Keratinocyte (primary cell): Measurements from ENCODE around the gene ASIC2. TPM values are rescaled to one million over a fixed set of nuclear protein-coding genes. Genes with fewer than 3 reads are reported as not detected.

Experiments used
- DNase-seq: peaks from one replicate; pipeline ENCODE4 v3.0.0-alpha.2; 2011; ENCODE audit warnings: low read depth, missing footprints, low spot score
- FAIRE-seq: peaks from 2 replicates; lab custom pipeline; 2011; peaks lifted over from hg19 to GRCh38; lab: Jason Lieb, UNC
- H2AFZ ChIP-seq: 2 replicates; pipeline ENCODE4 v1.6.0; 2012; ENCODE audit warnings: low read length, control low read depth, inconsistent platforms; ENCODE audit not compliant: control insufficient read depth
- H3K27ac ChIP-seq: 2 replicates; pipeline ENCODE4 v1.5.1; 2011; ENCODE audit warnings: low read length; ENCODE audit not compliant: control insufficient read depth, insufficient read depth
- H3K27me3 ChIP-seq: 3 replicates; pipeline ENCODE4 v1.6.0; 2011; ENCODE audit warnings: low read length; ENCODE audit not compliant: control insufficient read depth, insufficient read depth; ENCODE audit errors: extremely low read depth
- H3K36me3 ChIP-seq, 2 experiments: 2 replicates in 1 of 2; 3 replicates in 1 of 2; pipeline ENCODE4 v1.5.1; 2011; ENCODE audit warnings: low read length in 2 of 2, mild to moderate bottlenecking in 1 of 2; ENCODE audit not compliant: control insufficient read depth in 2 of 2, insufficient read depth in 2 of 2; ENCODE audit errors: extremely low read depth in 1 of 2
- H3K4me1 ChIP-seq: 3 replicates; pipeline ENCODE4 v1.5.1; 2011; ENCODE audit warnings: low read length; ENCODE audit not compliant: control insufficient read depth, insufficient read depth; ENCODE audit errors: extremely low read depth
- H3K4me2 ChIP-seq: 3 replicates; pipeline ENCODE4 v1.6.0; 2011; ENCODE audit warnings: low read depth, low read length; ENCODE audit not compliant: control insufficient read depth, insufficient read depth; ENCODE audit errors: extremely low read depth
- H3K4me3 ChIP-seq, 3 experiments: fragments of 200-600 bp in 1 of 3; sonication (generic) in 1 of 3; 2 replicates in 2 of 3; 3 replicates in 1 of 3; pipeline ENCODE4 v1.5.1; 2011 to 2016; ENCODE audit warnings: low read length in 3 of 3, mild to moderate bottlenecking in 3 of 3, control low read depth in 2 of 3, inconsistent platforms in 1 of 3, low read depth in 1 of 3, mixed read lengths in 1 of 3, mixed run types in 1 of 3, moderate library complexity in 1 of 3; ENCODE audit not compliant: control insufficient read depth in 2 of 3, insufficient read depth in 2 of 3; ENCODE audit errors: extremely low read depth in 1 of 3
- H3K79me2 ChIP-seq: 2 replicates; pipeline ENCODE4 v1.6.0; 2012; ENCODE audit warnings: low read length; ENCODE audit not compliant: control insufficient read depth, insufficient read depth
- H3K9ac ChIP-seq: 3 replicates; pipeline ENCODE4 v1.6.0; 2011; ENCODE audit warnings: low read length; ENCODE audit not compliant: control insufficient read depth, insufficient read depth; ENCODE audit errors: extremely low read depth
- H3K9me1 ChIP-seq: 3 replicates; pipeline ENCODE4 v1.6.0; 2011; ENCODE audit warnings: low read length; ENCODE audit not compliant: control insufficient read depth, insufficient read depth; ENCODE audit errors: extremely low read depth
- H3K9me3 ChIP-seq: 2 replicates; pipeline ENCODE4 v1.5.1; 2012; ENCODE audit warnings: low read depth, low read length; ENCODE audit not compliant: control insufficient read depth
- H4K20me1 ChIP-seq: 3 replicates; pipeline ENCODE4 v1.6.0; 2011; ENCODE audit warnings: low read length; ENCODE audit not compliant: control insufficient read depth, insufficient read depth; ENCODE audit errors: extremely low read depth
- EZH2 ChIP-seq: IDR thresholded peaks from one replicate; pipeline ENCODE4 v1.6.1; 2012; ENCODE audit warnings: inconsistent platforms, mild to moderate bottlenecking, low read length, moderate library complexity
- dilution Hi-C: fragments of 300-500 bp; cut with MboI; formaldehyde crosslinking; loops from one replicate; pipeline ENCODE4 v1.7.0; 2020; ENCODE audit warnings: low sequenced_read_pairs; ENCODE audit not compliant: extremely low pct_ligation_motif_present
- polyA plus RNA-seq, 5 experiments: library from polyadenylated mRNA; depleted of rRNA in 3 of 5; stranded (reverse) in 3 of 5; stranded (forward) in 1 of 5; unstranded in 1 of 5; fragments of >200 nt; gene quantifications; 1 replicate in 1 of 5; 2 replicates in 3 of 5; 3 replicates in 1 of 5; pipeline versions ENCODE4 v1.2.1 to v1.2.3, GENCODE V29; 2011 to 2012; ENCODE audit warnings: missing spikeins in 2 of 5, low read depth in 1 of 5, low replicate concordance in 1 of 5
- TF ChIP-seq, protein P1 (sequence below), 3 experiments: IDR thresholded peaks in 1 of 3; conservative IDR thresholded peaks in 1 of 3; optimal IDR thresholded peaks in 1 of 3; 2 replicates in 2 of 3; 3 replicates in 1 of 3; pipeline versions ENCODE3 to v1.5.1; 2011; ENCODE audit warnings: low read length in 3 of 3, mild to moderate bottlenecking in 3 of 3, moderate library complexity in 2 of 3, control low read depth in 1 of 3, inconsistent platforms in 1 of 3; ENCODE audit not compliant: insufficient read depth in 2 of 3; ENCODE audit errors: extremely low read depth in 1 of 3

The ASIC2 gene
- polyA plus RNA-seq, 1 donor (not counting 4 experiments of a cell fraction or from before 2014, with no cell fraction given), result not detected

DNA sequence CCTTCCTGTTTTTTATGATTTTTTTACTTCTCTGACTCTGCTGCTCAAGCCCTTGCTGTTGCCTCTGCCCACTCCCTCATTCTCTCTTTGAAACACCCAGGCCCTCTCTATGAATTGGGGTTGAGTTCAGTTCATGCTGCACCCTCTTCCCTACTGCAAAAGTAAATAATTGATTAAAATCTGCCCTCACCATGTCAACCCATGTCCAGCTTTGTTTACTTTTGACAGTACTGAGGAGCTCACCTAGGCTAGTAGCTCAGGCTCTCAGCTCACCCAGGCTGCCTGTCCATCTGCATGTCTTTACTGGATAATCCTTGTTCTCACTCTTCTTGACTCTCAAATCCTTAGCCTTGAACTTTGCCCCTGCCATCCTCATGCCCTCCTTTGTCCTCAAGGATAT lies 206.2 kb downstream of the ASIC2 start:
- Histone ChIP-seq H3K4me1 (peaks cover 15% of the 10 kb centered on the region), H3K36me3 (no peaks in the 10 kb centered on the region), H4K20me1 (no peaks in the 10 kb centered on the region), H3K79me2 (no peaks in the 10 kb centered on the region), H3K9ac (no peak overlapping the region), H3K27ac (no peak overlapping the region), H3K9me1 (no peaks in the 10 kb centered on the region), H3K4me3 (no peak overlapping the region), H2AFZ (no peak overlapping the region), H3K4me2 (no peak overlapping the region), H3K9me3 (no peaks in the 10 kb centered on the region), H3K27me3 (peaks cover 5% of the 10 kb centered on the region)
- FAIRE-seq (no peak), DNase-seq (no peak)
- dilution Hi-C loops, result no loop called here
- TF ChIP-seq, protein P1, sequence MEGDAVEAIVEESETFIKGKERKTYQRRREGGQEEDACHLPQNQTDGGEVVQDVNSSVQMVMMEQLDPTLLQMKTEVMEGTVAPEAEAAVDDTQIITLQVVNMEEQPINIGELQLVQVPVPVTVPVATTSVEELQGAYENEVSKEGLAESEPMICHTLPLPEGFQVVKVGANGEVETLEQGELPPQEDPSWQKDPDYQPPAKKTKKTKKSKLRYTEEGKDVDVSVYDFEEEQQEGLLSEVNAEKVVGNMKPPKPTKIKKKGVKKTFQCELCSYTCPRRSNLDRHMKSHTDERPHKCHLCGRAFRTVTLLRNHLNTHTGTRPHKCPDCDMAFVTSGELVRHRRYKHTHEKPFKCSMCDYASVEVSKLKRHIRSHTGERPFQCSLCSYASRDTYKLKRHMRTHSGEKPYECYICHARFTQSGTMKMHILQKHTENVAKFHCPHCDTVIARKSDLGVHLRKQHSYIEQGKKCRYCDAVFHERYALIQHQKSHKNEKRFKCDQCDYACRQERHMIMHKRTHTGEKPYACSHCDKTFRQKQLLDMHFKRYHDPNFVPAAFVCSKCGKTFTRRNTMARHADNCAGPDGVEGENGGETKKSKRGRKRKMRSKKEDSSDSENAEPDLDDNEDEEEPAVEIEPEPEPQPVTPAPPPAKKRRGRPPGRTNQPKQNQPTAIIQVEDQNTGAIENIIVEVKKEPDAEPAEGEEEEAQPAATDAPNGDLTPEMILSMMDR (optimal IDR thresholded peaks at IDR 0.05 in 1 of 3, IDR thresholded peaks at IDR 0.05 in 1 of 3, conservative IDR thresholded peaks at IDR 0.05 in 1 of 3; ENCODE audit: extremely low read depth in 1 of 3, insufficient read depth in 2 of 3, low read length in 3 of 3), result no peak
- no peak for TF ChIP-seq EZH2

DNA sequence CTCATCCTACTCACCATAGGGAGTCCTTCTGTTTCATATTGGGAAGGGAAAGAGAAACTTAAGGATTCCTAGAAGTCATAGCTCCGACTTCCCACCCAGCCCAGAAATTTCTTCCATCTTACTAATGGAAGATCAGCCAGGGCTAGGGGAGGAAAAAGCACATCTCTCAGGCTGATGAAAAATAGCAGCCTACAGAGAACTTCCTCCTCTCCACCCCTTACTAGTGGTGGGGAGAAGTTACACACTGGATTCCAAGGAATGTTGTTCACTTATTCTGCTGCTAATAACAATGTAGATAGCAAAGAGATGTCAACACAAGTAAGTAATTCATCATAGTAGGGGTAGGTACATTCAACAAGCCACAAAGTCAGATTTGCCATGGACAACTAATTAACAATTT lies 207.1 kb downstream of the ASIC2 start:
- H3K27me3 ChIP-seq, result peaks cover 5% of the 10 kb centered on the region
- DNase-seq, result no peak
- no peaks in the 10 kb centered on the region for H3K79me2 ChIP-seq
- H3K9ac ChIP-seq, result no peak overlapping the region
- no peak for TF ChIP-seq EZH2
- TF ChIP-seq, protein P1 (optimal IDR thresholded peaks at IDR 0.05 in 1 of 3, IDR thresholded peaks at IDR 0.05 in 1 of 3, conservative IDR thresholded peaks at IDR 0.05 in 1 of 3; ENCODE audit: extremely low read depth in 1 of 3, insufficient read depth in 2 of 3, low read length in 3 of 3), result no peak
- H3K4me3 ChIP-seq, result no peak overlapping the region
- H4K20me1 ChIP-seq, result no peaks in the 10 kb centered on the region
- H3K36me3 ChIP-seq, result no peaks in the 10 kb centered on the region
- no peaks in the 10 kb centered on the region for H3K9me3 ChIP-seq
- FAIRE-seq, result no peak
- no peak overlapping the region for H3K4me2 ChIP-seq
- H3K27ac ChIP-seq, result no peak overlapping the region
- H3K4me1 ChIP-seq, result peaks cover 7% of the 10 kb centered on the region
- H3K9me1 ChIP-seq, result no peaks in the 10 kb centered on the region
- H2AFZ ChIP-seq, result no peak overlapping the region
- dilution Hi-C loops, result no loop called here
